Neuronal stem cell (in vitro differentiated cells): Measurements from ENCODE around the gene RAPGEF2. TPM values are rescaled to one million over a fixed set of nuclear protein-coding genes. Genes with fewer than 3 reads are reported as not detected.

Source experiments
- DNase-seq: peaks from one replicate; pipeline ENCODE4 v3.0.0-alpha.2; 2013; ENCODE audit warnings: low spot score
- H2AFZ ChIP-seq: one replicate; pipeline ENCODE4 v1.6.1; 2013; ENCODE audit warnings: mild to moderate bottlenecking, low read length, inconsistent platforms
- H2AK5ac ChIP-seq: 2 replicates; pipeline ENCODE4 v1.6.1; 2013; ENCODE audit warnings: low read depth, mild to moderate bottlenecking, inconsistent platforms, low read length, moderate library complexity, mixed read lengths
- H2BK120ac ChIP-seq: 2 replicates; pipeline ENCODE4 v1.6.1; 2013; ENCODE audit warnings: low read depth, mild to moderate bottlenecking, inconsistent platforms, low read length, moderate library complexity, mixed read lengths
- H2BK12ac ChIP-seq: one replicate; pipeline ENCODE4 v1.6.1; 2013; ENCODE audit warnings: low read length, inconsistent platforms
- H2BK15ac ChIP-seq: 2 replicates; pipeline ENCODE4 v1.6.1; 2013; ENCODE audit warnings: mild to moderate bottlenecking, low read length, inconsistent platforms, mixed read lengths
- H2BK5ac ChIP-seq: one replicate; pipeline ENCODE4 v1.6.1; 2013; ENCODE audit warnings: inconsistent platforms, mild to moderate bottlenecking, low read length, moderate library complexity
- H3K14ac ChIP-seq: one replicate; pipeline ENCODE4 v1.6.1; 2013; ENCODE audit warnings: low read length, inconsistent platforms
- H3K18ac ChIP-seq: 2 replicates; pipeline ENCODE4 v1.6.1; 2013; ENCODE audit warnings: low read length, inconsistent platforms
- H3K23ac ChIP-seq: 2 replicates; pipeline ENCODE4 v1.6.1; 2013; ENCODE audit warnings: low read depth, mild to moderate bottlenecking, mixed read lengths, low read length, inconsistent platforms; ENCODE audit not compliant: poor library complexity
- H3K27ac ChIP-seq: replicated peaks from 3 replicates; pipeline ENCODE4 v1.5.1; 2013; ENCODE audit warnings: low read length, inconsistent platforms
- H3K27me3 ChIP-seq, 3 experiments: 2 replicates each; pipeline ENCODE4 v1.6.1; 2013; ENCODE audit warnings: low read length in 3 of 3, mild to moderate bottlenecking in 2 of 3, inconsistent platforms in 1 of 3, low read depth in 1 of 3, mixed read lengths in 1 of 3, moderate library complexity in 1 of 3; ENCODE audit not compliant: control insufficient read depth in 3 of 3, insufficient read depth in 3 of 3
- H3K36me3 ChIP-seq, 2 donors: replicated peaks in 1 of 2; 2 replicates each; pipeline ENCODE4 v1.6.1; 2013; ENCODE audit warnings: low read length in 2 of 2; ENCODE audit not compliant: control insufficient read depth in 2 of 2, insufficient read depth in 2 of 2
- H3K4ac ChIP-seq: 2 replicates; pipeline ENCODE4 v1.6.1; 2013; ENCODE audit warnings: inconsistent platforms, mild to moderate bottlenecking, low read length, moderate library complexity
- H3K4me1 ChIP-seq, 2 donors: 1 replicate in 1 of 2; 2 replicates in 1 of 2; pipeline ENCODE4 v1.6.1; 2013; ENCODE audit warnings: low read length in 2 of 2, low read depth in 1 of 2; ENCODE audit not compliant: control insufficient read depth in 2 of 2, insufficient read depth in 1 of 2
- H3K4me2 ChIP-seq: one replicate; pipeline ENCODE4 v1.6.1; 2013; ENCODE audit warnings: mild to moderate bottlenecking, low read length, inconsistent platforms; ENCODE audit not compliant: insufficient read depth, poor library complexity, severe bottlenecking
- H3K4me3 ChIP-seq, 2 donors: 2 replicates each; pipeline ENCODE4 v1.5.1; 2013; ENCODE audit warnings: low read length in 2 of 2, mild to moderate bottlenecking in 2 of 2, inconsistent platforms in 1 of 2, moderate library complexity in 1 of 2
- H3K79me1 ChIP-seq: one replicate; pipeline ENCODE4 v1.6.1; 2013; ENCODE audit warnings: low read depth, mild to moderate bottlenecking, inconsistent platforms, low read length, moderate library complexity
- H3K9ac ChIP-seq: one replicate; pipeline ENCODE4 v1.6.1; 2013; ENCODE audit warnings: mild to moderate bottlenecking, low read depth, low read length, inconsistent platforms; ENCODE audit not compliant: poor library complexity
- H3K9me3 ChIP-seq, 2 donors: replicated peaks in 1 of 2; 2 replicates each; pipeline versions ENCODE3 to v1.6.1; 2013; ENCODE audit warnings: low read length in 2 of 2, mild to moderate bottlenecking in 2 of 2, inconsistent platforms in 1 of 2, low read depth in 1 of 2, mixed read lengths in 1 of 2, moderate library complexity in 1 of 2; ENCODE audit not compliant: control insufficient read depth in 2 of 2, insufficient read depth in 1 of 2
- H4K8ac ChIP-seq: one replicate; pipeline ENCODE4 v1.6.1; 2013; ENCODE audit warnings: low read depth, mild to moderate bottlenecking, inconsistent platforms, low read length, moderate library complexity
- H4K91ac ChIP-seq: one replicate; pipeline ENCODE4 v1.6.1; 2013; ENCODE audit warnings: low read length, low read depth, mild to moderate bottlenecking, inconsistent platforms; ENCODE audit not compliant: poor library complexity
- WGBS, 2 donors: extraction: QIAGEN DNeasy Blood & Tissue Kit; methylation state at CpG; one replicate each; pipeline ENCODE4 v1.1.7; 2013; ENCODE audit warnings: missing lambda C conversion rate in 2 of 2, mixed read lengths in 1 of 2; ENCODE audit not compliant: insufficient read length in 2 of 2, insufficient replicate concordance in 1 of 2; ENCODE audit errors: extremely low coverage in 2 of 2; 5-methylcytosine and 5-hydroxymethylcytosine counted together
- small RNA-seq: library from polyadenylated mRNA; stranded (forward); fragments of <200 nt; extraction: miRNeasy Mini kit (QIAGEN cat#:217004); gene quantifications from one replicate; pipeline ENCODE3, GENCODE V24; 2013; ENCODE audit not compliant: insufficient read depth

Gene RAPGEF2

GRCh38 chr4:159401791-159402380 lies 299.0 kb downstream of the RAPGEF2 start:
- H2AK5ac ChIP-seq, result no peak overlapping the region
- no peak overlapping the region for H3K4me3 ChIP-seq
- H4K8ac ChIP-seq, result no peak overlapping the region
- H3K79me1 ChIP-seq, result no peaks in the 10 kb centered on the region
- H3K18ac ChIP-seq, result no peak overlapping the region
- H2AFZ ChIP-seq, result peak overlapping the region; percentile 53
- no peak overlapping the region for H4K91ac ChIP-seq
- H3K9ac ChIP-seq, result no peak overlapping the region
- no peak overlapping the region for H2BK5ac ChIP-seq
- H3K23ac ChIP-seq, result no peak overlapping the region
- peaks cover 0 to 7% (median 0%) of the 10 kb centered on the region in 3 experiments for H3K27me3 ChIP-seq
- H2BK12ac ChIP-seq, result no peak overlapping the region
- no CpG with 5 or more reads among the region's 6 CpGs for WGBS, 2 donors
- no peak overlapping the region for H2BK15ac ChIP-seq
- H3K14ac ChIP-seq, result no peak overlapping the region
- no peak overlapping the region for H3K4ac ChIP-seq
- no peak overlapping the region for H3K4me2 ChIP-seq
- no peak for DNase-seq
- no peaks in the 10 kb centered on the region for H3K36me3 ChIP-seq
- no peak overlapping the region for H3K27ac ChIP-seq
- no peaks in the 10 kb centered on the region for H3K9me3 ChIP-seq
- peaks cover 4 to 10% of the 10 kb centered on the region in 2 donors for H3K4me1 ChIP-seq
- no peak overlapping the region for H2BK120ac ChIP-seq

Small RNA genes within 50 kb of the gene (small RNA-seq; reads per million reads assigned to genes)
- gene AC074344.1 (not detected), gene MIR3688-1 (not detected), gene RF00019 (not detected)
